KMS-11 (cell line): ENCODE measurements around the gene ZBTB26.

ENCODE experiments used
- H2AFZ ChIP-seq: fragments of 200-600 bp; sonication (generic); 2 replicates; pipeline ENCODE4 v1.6.1; 2016; ENCODE audit warnings: antibody characterized with exemption, mixed run types, low read depth
- H3K27ac ChIP-seq: fragments of 200-600 bp; sonication (generic); 2 replicates; pipeline ENCODE4 v1.6.1; 2016; ENCODE audit warnings: mild to moderate bottlenecking, mixed run types
- H3K27me3 ChIP-seq: fragments of 200-600 bp; sonication (generic); 2 replicates; pipeline ENCODE4 v1.6.1; 2017; ENCODE audit warnings: mild to moderate bottlenecking, low read depth, mixed run types, moderate library complexity; ENCODE audit not compliant: insufficient read depth
- H3K36me3 ChIP-seq: fragments of 200-600 bp; sonication (generic); 2 replicates; pipeline ENCODE4 v1.6.1; 2017; ENCODE audit warnings: mild to moderate bottlenecking, mixed run types; ENCODE audit not compliant: insufficient read depth
- H3K4me1 ChIP-seq: fragments of 200-600 bp; sonication (generic); 2 replicates; pipeline ENCODE4 v1.6.1; 2016; ENCODE audit warnings: mild to moderate bottlenecking, low read depth, mixed run types; ENCODE audit not compliant: poor library complexity, severe bottlenecking
- H3K4me2 ChIP-seq: fragments of 200-600 bp; sonication (generic); 2 replicates; pipeline ENCODE4 v1.7.0; 2016; ENCODE audit warnings: mild to moderate bottlenecking, mixed run types
- H3K4me3 ChIP-seq: fragments of 200-600 bp; sonication (generic); IDR thresholded peaks from 2 replicates; pipeline ENCODE4 v1.6.1; 2017; ENCODE audit warnings: low read depth, low read length, mixed read lengths; ENCODE audit not compliant: insufficient read depth
- H3K79me2 ChIP-seq: fragments of 200-600 bp; sonication (generic); 2 replicates; pipeline ENCODE4 v1.6.1; 2016; ENCODE audit warnings: low read depth, mixed run types; ENCODE audit not compliant: insufficient read depth
- H3K9ac ChIP-seq: fragments of 200-600 bp; sonication (generic); 2 replicates; pipeline ENCODE4 v1.6.1; 2016; ENCODE audit warnings: mild to moderate bottlenecking, mixed run types
- H4K20me1 ChIP-seq: fragments of 200-600 bp; sonication (generic); 2 replicates; pipeline ENCODE4 v1.6.1; 2016; ENCODE audit warnings: mild to moderate bottlenecking, mixed run types; ENCODE audit not compliant: insufficient read depth
- CTCF ChIP-seq: fragments of 200-600 bp; sonication (generic); conservative IDR thresholded peaks from 2 replicates; pipeline ENCODE4 v1.6.1; 2017; ENCODE audit warnings: low read depth, mild to moderate bottlenecking, antibody characterized with exemption, low read length, moderate library complexity, mixed read lengths

The ZBTB26 gene

DNA sequence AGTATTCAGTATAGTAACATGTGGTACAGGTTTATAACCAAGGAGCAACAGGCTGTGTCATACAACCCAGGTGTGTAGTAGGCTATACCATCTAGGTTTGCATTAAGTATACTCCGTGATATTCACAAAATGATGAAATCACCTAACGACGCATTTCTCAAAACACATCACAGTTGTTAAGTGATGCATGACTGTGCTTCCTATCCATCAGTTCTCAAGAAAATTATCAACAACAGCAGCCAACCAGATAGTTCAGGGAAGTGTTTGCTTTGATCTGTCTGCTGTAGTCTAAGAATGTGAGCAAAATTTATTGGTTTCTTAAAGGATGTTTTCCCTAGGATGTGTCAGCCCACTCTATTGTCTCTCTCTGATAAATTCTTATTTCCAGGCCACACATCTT lies 7.4 kb downstream of the ZBTB26 start:
- Histone ChIP-seq H3K4me3 (no peak overlapping the region), H4K20me1 (no peaks in the 10 kb centered on the region), H3K79me2 (no peaks in the 10 kb centered on the region; the same call in 1 of the 2 replicates), H3K27me3 (no peaks in the 10 kb centered on the region), H3K9ac (no peak overlapping the region), H3K4me1 (no peaks in the 10 kb centered on the region), H3K4me2 (no peak overlapping the region), H2AFZ (no peak overlapping the region), H3K36me3 (no peaks in the 10 kb centered on the region), H3K27ac (no peak overlapping the region)
- no peak for TF ChIP-seq CTCF

- no peaks in the 10 kb centered on the region for H3K27me3 ChIP-seq
- H3K9ac ChIP-seq, result no peak overlapping the region
- no peak overlapping the region for H3K4me2 ChIP-seq
- H3K27ac ChIP-seq, result no peak overlapping the region
- no peaks in the 10 kb centered on the region for H4K20me1 ChIP-seq
- TF ChIP-seq CTCF, result no peak
- no peak overlapping the region for H2AFZ ChIP-seq
- no peak overlapping the region for H3K4me3 ChIP-seq
- no peaks in the 10 kb centered on the region; the same call in 1 of the 2 replicates for H3K79me2 ChIP-seq
- no peaks in the 10 kb centered on the region for H3K4me1 ChIP-seq
- no peaks in the 10 kb centered on the region for H3K36me3 ChIP-seq
Observed at GRCh38 chr9:122922713-122923112, 8.6 kb downstream of the ZBTB26 start.

DNA sequence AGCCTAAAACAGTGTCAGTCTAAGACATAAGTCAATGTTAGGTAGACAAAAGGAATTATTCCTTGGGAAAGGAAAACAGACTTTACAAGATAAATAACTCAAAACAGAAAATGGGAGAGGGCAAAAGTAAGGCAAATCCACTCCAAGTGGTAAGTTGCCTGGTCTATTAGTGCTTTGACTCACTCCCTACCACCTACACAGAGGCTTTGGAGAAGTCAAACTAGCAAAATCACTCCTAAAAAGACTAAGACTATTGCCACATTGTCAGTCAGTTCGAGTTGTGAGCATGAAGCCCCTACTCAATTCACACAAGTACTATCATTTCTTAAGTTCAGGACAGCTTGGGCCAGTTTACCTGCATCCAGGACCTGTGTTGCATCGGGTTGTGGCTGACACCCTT lies 13.0 kb downstream of the ZBTB26 start:
- TF ChIP-seq CTCF, result no peak
- Histone ChIP-seq H3K79me2 (no peaks in the 10 kb centered on the region; the same call in 1 of the 2 replicates), H3K9ac (no peak overlapping the region), H3K36me3 (no peaks in the 10 kb centered on the region), H2AFZ (no peak overlapping the region), H3K4me2 (no peak overlapping the region), H3K4me3 (no peak overlapping the region), H3K27ac (no peak overlapping the region), H3K4me1 (no peaks in the 10 kb centered on the region), H4K20me1 (no peaks in the 10 kb centered on the region), H3K27me3 (no peaks in the 10 kb centered on the region)

GRCh38 chr9:122912964-122913673 lies 18.2 kb downstream of the ZBTB26 start, which contains the start of gene ZBTB6:
Gene ZBTB6, minus strand, starts transcription at chr9:122913323. Its CDS starts 1,251 bp downstream, at chr9:122912072.
- no peak for TF ChIP-seq CTCF
- Histone ChIP-seq H3K79me2 (peaks cover 4% of the 10 kb centered on the region; the same call in 1 of the 2 replicates), H3K4me1 (peaks cover 12% of the 10 kb centered on the region), H3K27me3 (no peaks in the 10 kb centered on the region), H3K9ac (peak within 1 kb of the TSS; percentile 56; the same call in 1 of the 2 replicates), H4K20me1 (no peaks in the 10 kb centered on the region), H2AFZ (peak within 1 kb of the TSS; percentile 77), H3K4me2 (peak within 1 kb of the TSS; percentile 61), H3K27ac (peak within 1 kb of the TSS; percentile 79), H3K36me3 (no peaks in the 10 kb centered on the region), H3K4me3 (no peak within 1 kb of the TSS)
